HG03095 (cell line): ENCODE results near the gene SUSD3.

Experiments used
- ATAC-seq: cut with Tn5 transposase; IDR thresholded peaks from one replicate; pipeline ENCODE4 v1.9.1; 2021; ENCODE audit warnings: moderate library complexity; ENCODE audit not compliant: unreplicated experiment

SUSD3 gene

DNA sequence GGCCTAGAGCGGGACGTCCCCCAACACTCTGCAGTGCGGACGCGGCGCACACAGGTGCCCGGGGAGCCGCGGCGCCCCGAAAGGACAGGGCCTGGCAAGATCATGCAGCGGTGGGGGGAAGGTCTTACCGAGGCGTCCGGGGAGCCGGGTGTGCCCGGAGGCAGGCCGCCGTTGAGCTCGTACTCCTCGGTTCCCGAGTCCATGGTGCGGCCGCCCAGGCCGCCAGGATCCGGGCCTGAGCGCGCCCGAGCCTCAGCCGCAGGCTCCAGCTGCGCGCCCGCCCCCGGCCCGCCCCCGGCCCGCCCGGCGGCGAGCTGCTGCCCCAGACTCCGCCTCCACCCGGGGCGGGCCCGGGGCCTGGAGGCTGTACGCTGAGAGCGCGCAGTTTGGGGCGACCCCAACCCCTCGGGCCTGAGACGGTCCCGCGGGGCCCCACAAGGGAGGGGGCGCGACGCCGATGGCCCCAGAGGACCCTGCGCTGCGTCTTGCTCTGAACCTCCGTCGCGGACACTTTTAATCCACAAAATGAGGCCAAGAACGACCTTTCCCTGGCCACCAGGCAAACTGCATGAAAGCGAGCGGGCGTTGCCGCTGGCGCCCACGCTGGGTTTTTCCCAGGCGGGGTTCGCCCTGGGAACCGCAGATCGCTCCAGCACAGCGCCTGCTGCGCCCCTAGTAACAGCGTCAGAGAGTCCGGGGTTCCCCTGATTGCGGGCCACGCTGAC lies 75.7 kb downstream of the SUSD3 start, which contains the start of gene NINJ1:
NINJ1 (minus strand) TSS at position 237 of the 725 bp plus-strand sequence; CDS start at position 203, 34 bp downstream.
- ATAC-seq = peak; percentile 60
